Liver (tissue), 9 donors: Measurements from ENCODE around the gene SNAI3. TPM values are rescaled to one million over a fixed set of nuclear protein-coding genes. Genes with fewer than 3 reads are reported as not detected.

Experiments
- DNase-seq: peaks from one replicate; pipeline ENCODE4 v3.0.0-alpha.2; 2017; ENCODE audit warnings: low spot score
- H3K27ac ChIP-seq, 2 donors: one replicate each; pipeline ENCODE4 v1.7.0; 2013; ENCODE audit warnings: inconsistent platforms in 2 of 2, low read length in 2 of 2, control low read depth in 1 of 2, low read depth in 1 of 2, mild to moderate bottlenecking in 1 of 2
- H3K27me3 ChIP-seq, 4 donors: one replicate each; pipeline versions ENCODE4 v1.6.1 to v1.7.0; 2013; ENCODE audit warnings: low read length in 3 of 4, inconsistent platforms in 1 of 4, mild to moderate bottlenecking in 1 of 4, moderate library complexity in 1 of 4; ENCODE audit not compliant: control insufficient read depth in 4 of 4, insufficient read depth in 4 of 4
- H3K36me3 ChIP-seq, 4 donors: one replicate each; pipeline versions ENCODE4 v1.6.1 to v1.7.0; 2013; ENCODE audit warnings: low read length in 3 of 4, mild to moderate bottlenecking in 3 of 4, low read depth in 1 of 4, moderate library complexity in 1 of 4; ENCODE audit not compliant: control insufficient read depth in 4 of 4, insufficient read depth in 3 of 4
- H3K4me1 ChIP-seq, 4 donors: one replicate each; pipeline versions ENCODE4 v1.6.1 to v1.7.0; 2013; ENCODE audit warnings: low read length in 3 of 4, mild to moderate bottlenecking in 3 of 4, moderate library complexity in 1 of 4; ENCODE audit not compliant: control insufficient read depth in 4 of 4, insufficient read depth in 4 of 4
- H3K4me3 ChIP-seq, 3 donors: one replicate each; pipeline versions ENCODE4 v1.6.1 to v1.7.0; 2013; ENCODE audit warnings: low read length in 3 of 3, control low read depth in 1 of 3, low read depth in 1 of 3, mild to moderate bottlenecking in 1 of 3
- H3K9ac ChIP-seq, 2 donors: one replicate each; pipeline ENCODE4 v1.7.0; 2013; ENCODE audit warnings: low read length in 2 of 2, mild to moderate bottlenecking in 2 of 2, moderate library complexity in 2 of 2, control low read depth in 1 of 2, low read depth in 1 of 2
- H3K9me3 ChIP-seq, 4 donors: one replicate each; pipeline versions ENCODE4 v1.6.1 to v1.7.0; 2013; ENCODE audit warnings: low read length in 3 of 4; ENCODE audit not compliant: control insufficient read depth in 4 of 4
- ATF3 ChIP-seq: IDR thresholded peaks from 2 replicates; pipeline ENCODE4 v1.6.1; 2016; ENCODE audit warnings: antibody characterized with exemption
- EGR1 ChIP-seq, 2 donors: IDR thresholded peaks; 2 replicates each; pipeline ENCODE4 v1.6.1; 2016 to 2018; ENCODE audit warnings: antibody characterized with exemption in 2 of 2, low read depth in 2 of 2
- FOXA1 ChIP-seq: IDR thresholded peaks from 2 replicates; pipeline ENCODE4 v1.6.1; 2016; ENCODE audit warnings: antibody characterized with exemption
- GABPA ChIP-seq, 2 donors: IDR thresholded peaks in 1 of 2; conservative IDR thresholded peaks in 1 of 2; 2 replicates each; pipeline ENCODE4 v1.6.1; 2016; ENCODE audit warnings: antibody characterized with exemption in 2 of 2, mild to moderate bottlenecking in 1 of 2, moderate library complexity in 1 of 2
- HNF4A ChIP-seq, 2 donors: conservative IDR thresholded peaks; 2 replicates each; pipeline ENCODE4 v1.6.1; 2016; ENCODE audit warnings: antibody characterized with exemption in 2 of 2, mild to moderate bottlenecking in 2 of 2
- MAX ChIP-seq: IDR thresholded peaks from 2 replicates; pipeline ENCODE4 v1.6.1; 2016; ENCODE audit warnings: antibody characterized with exemption
- NR2F2 ChIP-seq: IDR thresholded peaks from 2 replicates; pipeline ENCODE4 v1.6.1; 2016; ENCODE audit warnings: antibody characterized with exemption
- RAD21 ChIP-seq, 2 donors: IDR thresholded peaks; 2 replicates each; pipeline ENCODE4 v1.6.1; 2016; ENCODE audit warnings: antibody characterized with exemption in 2 of 2, mild to moderate bottlenecking in 2 of 2
- REST ChIP-seq: IDR thresholded peaks from 2 replicates; pipeline ENCODE4 v1.6.1; 2016; ENCODE audit warnings: antibody characterized with exemption, mild to moderate bottlenecking
- RXRA ChIP-seq, 2 donors: IDR thresholded peaks; 2 replicates each; pipeline ENCODE4 v1.6.1; 2017 to 2018; ENCODE audit warnings: antibody characterized with exemption in 2 of 2, mild to moderate bottlenecking in 1 of 2
- SP1 ChIP-seq: IDR thresholded peaks from 2 replicates; pipeline ENCODE4 v1.6.1; 2018; ENCODE audit warnings: antibody characterized with exemption, mild to moderate bottlenecking
- TAF1 ChIP-seq: conservative IDR thresholded peaks from 2 replicates; pipeline ENCODE4 v1.6.1; 2016; ENCODE audit warnings: antibody characterized with exemption, mild to moderate bottlenecking
- YY1 ChIP-seq: IDR thresholded peaks from 2 replicates; pipeline ENCODE4 v1.6.1; 2016; ENCODE audit warnings: antibody characterized with exemption, mild to moderate bottlenecking
- ZBTB33 ChIP-seq: IDR thresholded peaks from 2 replicates; pipeline ENCODE4 v1.6.1; 2016; ENCODE audit warnings: antibody characterized with exemption
- WGBS: extraction: QIAGEN DNeasy Blood & Tissue Kit; methylation state at CpG from one replicate; pipeline ENCODE4 v1.1.7; 2013; 5-methylcytosine and 5-hydroxymethylcytosine counted together
- polyA plus RNA-seq, 2 donors: library from polyadenylated mRNA; stranded (reverse) in 1 of 2; unstranded in 1 of 2; fragments of 200-250 nt in 1 of 2; fragments of >200 nt in 1 of 2; fragmentation: Nextera tagmentation in 1 of 2; extraction: Ambion mirVana in 1 of 2; gene quantifications; one replicate each; pipeline versions ENCODE4 v1.2.1 to v1.2.3, GENCODE V29; 2013 to 2015
- total RNA-seq, 2 donors: library from RNA; depleted of rRNA; stranded (reverse); fragments of >200 nt; gene quantifications; one replicate each; pipeline ENCODE4 v1.2.3, GENCODE V29; 2014
- TF ChIP-seq, protein P1 (sequence below): fragments of 150-350 bp; IDR thresholded peaks from 2 replicates; pipeline ENCODE4 v1.5.1; 2017; ENCODE audit warnings: improper control_type of control experiment, low read depth, low read length; ENCODE audit not compliant: missing input control
- donor health status: healthy.
- donor health status: healthy.
- donor health status: healthy.
- donor health status: healthy.
- donor health status: healthy.

Gene SNAI3
- total and polyA plus RNA-seq, 4 donors, result 0.05 to 0.48 (median 0.20) TPM

DNA sequence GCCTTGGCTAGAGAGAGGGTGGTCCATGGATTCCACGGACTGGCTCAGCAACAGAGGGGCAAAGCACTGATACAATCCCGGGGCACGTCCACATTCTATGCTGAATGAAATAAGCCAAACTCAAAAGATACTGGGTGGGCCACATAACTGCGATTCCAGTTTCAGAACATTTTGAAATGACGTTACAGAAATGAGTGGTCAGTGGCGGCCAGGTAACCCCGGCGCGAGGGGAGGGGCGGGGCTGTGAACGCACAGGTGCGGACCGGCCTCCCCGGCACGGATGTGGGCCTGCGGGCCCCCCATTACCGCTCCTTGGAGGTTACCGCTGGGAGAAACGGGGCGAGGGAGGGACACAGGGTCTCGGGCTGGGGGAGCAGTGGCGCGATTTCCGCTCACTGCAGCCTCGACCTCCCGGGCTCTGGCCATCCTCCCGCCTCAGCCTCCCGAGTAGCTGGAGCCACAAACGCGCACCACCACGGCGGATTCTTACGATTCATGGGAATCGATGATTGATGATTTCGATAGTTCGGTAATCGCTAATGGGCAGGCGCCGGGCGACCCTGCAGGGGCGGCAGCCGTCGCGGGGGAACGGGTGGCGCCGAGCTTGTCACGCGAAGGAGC, 24.0 kb downstream of the SNAI3 start (continued):
- no peak for TF ChIP-seq RAD21 (IDR thresholded peaks at IDR 0.05)
- no peak for TF ChIP-seq HNF4A (conservative IDR thresholded peaks at IDR 0.05)
- no peak for TF ChIP-seq TAF1
- TF ChIP-seq SP1, result no peak
- no peak for TF ChIP-seq NR2F2

DNA sequence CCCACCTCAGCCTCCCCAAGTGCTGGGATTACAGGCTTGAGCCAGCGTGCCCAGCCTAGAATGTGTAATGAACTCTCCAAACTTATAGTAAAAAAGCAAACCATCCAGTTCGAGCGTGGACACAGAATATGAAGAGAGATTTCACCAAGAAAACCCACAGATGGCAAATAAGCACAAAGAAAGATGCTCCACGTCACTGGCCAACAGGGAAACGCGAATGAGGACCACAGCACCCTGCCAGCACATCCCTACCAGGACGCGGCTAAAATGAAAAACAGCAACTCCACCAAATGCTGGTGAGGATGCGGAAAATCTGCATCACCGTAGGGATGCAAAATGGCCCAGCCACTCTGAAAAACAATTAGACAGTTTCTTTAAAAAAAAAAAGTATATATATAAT, 24.8 kb downstream of the SNAI3 start:
- Histone ChIP-seq H3K9ac (no peak overlapping the region), H3K4me3 (no peak overlapping the region), H3K4me1 (peaks cover 8 to 38% (median 26%) of the 10 kb centered on the region in 4 donors), H3K9me3 (no peaks in the 10 kb centered on the region), H3K36me3 (peaks cover 0 to 12% (median 3%) of the 10 kb centered on the region in 4 donors), H3K27ac (no peak overlapping the region), H3K27me3 (no peaks in the 10 kb centered on the region)
- TF ChIP-seq MAX (no peak), REST (no peak), YY1 (no peak), GABPA (IDR thresholded peaks at IDR 0.05 in 1 of 2, conservative IDR thresholded peaks at IDR 0.05 in 1 of 2) (no peak), HNF4A (conservative IDR thresholded peaks at IDR 0.05) (no peak), EGR1 (IDR thresholded peaks at IDR 0.05; ENCODE audit: low read depth in 2 of 2) (no peak), SP1 (no peak), NR2F2 (no peak), RXRA (IDR thresholded peaks at IDR 0.05) (no peak), RAD21 (IDR thresholded peaks at IDR 0.05) (no peak), ZBTB33 (no peak), ATF3 (no peak), FOXA1 (no peak)
- TF ChIP-seq, protein P1, sequence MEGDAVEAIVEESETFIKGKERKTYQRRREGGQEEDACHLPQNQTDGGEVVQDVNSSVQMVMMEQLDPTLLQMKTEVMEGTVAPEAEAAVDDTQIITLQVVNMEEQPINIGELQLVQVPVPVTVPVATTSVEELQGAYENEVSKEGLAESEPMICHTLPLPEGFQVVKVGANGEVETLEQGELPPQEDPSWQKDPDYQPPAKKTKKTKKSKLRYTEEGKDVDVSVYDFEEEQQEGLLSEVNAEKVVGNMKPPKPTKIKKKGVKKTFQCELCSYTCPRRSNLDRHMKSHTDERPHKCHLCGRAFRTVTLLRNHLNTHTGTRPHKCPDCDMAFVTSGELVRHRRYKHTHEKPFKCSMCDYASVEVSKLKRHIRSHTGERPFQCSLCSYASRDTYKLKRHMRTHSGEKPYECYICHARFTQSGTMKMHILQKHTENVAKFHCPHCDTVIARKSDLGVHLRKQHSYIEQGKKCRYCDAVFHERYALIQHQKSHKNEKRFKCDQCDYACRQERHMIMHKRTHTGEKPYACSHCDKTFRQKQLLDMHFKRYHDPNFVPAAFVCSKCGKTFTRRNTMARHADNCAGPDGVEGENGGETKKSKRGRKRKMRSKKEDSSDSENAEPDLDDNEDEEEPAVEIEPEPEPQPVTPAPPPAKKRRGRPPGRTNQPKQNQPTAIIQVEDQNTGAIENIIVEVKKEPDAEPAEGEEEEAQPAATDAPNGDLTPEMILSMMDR, result no peak
- no peak for DNase-seq
- 83% methylated on average over 10 of the region's 10 CpGs for WGBS
